Adrenal gland (tissue), 12 donors: ENCODE measurements around the gene MAP2K7. TPM values are rescaled to one million over a fixed set of nuclear protein-coding genes. Genes with fewer than 3 reads are reported as not detected.
"Not testable (repeated sequence)": the region's sequence is repeated elsewhere in the genome, so short reads cannot be mapped to it uniquely, and the experiment has no call there.

Source experiments
- DNase-seq, 7 donors: peaks; one replicate each; pipeline ENCODE4 v3.0.0-alpha.2; 2019 to 2020
- H3K27ac ChIP-seq, 5 donors: fragments of 200-600 bp; sonication (generic) in 4 of 5; 1 replicate in 3 of 5; 2 replicates in 2 of 5; pipeline versions ENCODE4 v1.5.1 to v1.8.0; 2016 to 2020; ENCODE audit warnings: mild to moderate bottlenecking in 1 of 5
- H3K27me3 ChIP-seq: fragments of 200-600 bp; 2 replicates; pipeline ENCODE4 v1.8.0; 2021
- H3K36me3 ChIP-seq, 2 donors: fragments of 200-600 bp; replicated peaks in 1 of 2; 1 replicate in 1 of 2; 2 replicates in 1 of 2; pipeline versions ENCODE4 v1.5.1 to v1.8.0; 2018 to 2022
- H3K4me1 ChIP-seq, 2 donors: fragments of 200-600 bp; replicated peaks in 1 of 2; 1 replicate in 1 of 2; 2 replicates in 1 of 2; pipeline versions ENCODE4 v1.5.1 to v1.8.0; 2018 to 2021
- H3K4me3 ChIP-seq, 4 donors: fragments of 200-600 bp; sonication (generic) in 3 of 4; one replicate each; pipeline ENCODE4 v1.5.1; 2016 to 2018
- H3K9me3 ChIP-seq, 3 donors: fragments of 200-600 bp; sonication (generic) in 1 of 3; replicated peaks in 1 of 3; 1 replicate in 2 of 3; 2 replicates in 1 of 3; pipeline versions ENCODE4 v1.5.1 to v1.8.0; 2016 to 2021
- POLR2A ChIP-seq, 2 donors: fragments of 450-650 bp; IDR thresholded peaks; one replicate each; pipeline ENCODE4 v1.6.1; 2017; ENCODE audit warnings: antibody characterized with exemption in 2 of 2, mild to moderate bottlenecking in 2 of 2, moderate library complexity in 1 of 2
- WGBS, 4 donors: extraction: QIAGEN DNeasy Blood & Tissue Kit in 2 of 4; methylation state at CpG; one replicate each; pipeline versions ENCODE4 v1.1.5 to v1.1.7; 2013 to 2017; 5-methylcytosine and 5-hydroxymethylcytosine counted together
- intact Hi-C, 2 donors: fragments of 100-400 bp; cut with DNase I; formaldehyde crosslinking; loops; one replicate each; pipeline versions ENCODE4 v1.14.1 to v1.15.0; 2022 to 2023
- polyA plus RNA-seq, 3 donors: library from polyadenylated mRNA; stranded (reverse); fragments of 200-250 nt in 2 of 3; fragments of 350-450 nt in 1 of 3; fragmentation: Illumina TruSeq in 1 of 3; extraction: RNeasy Lipid Tissue Mini Kit (QIAGEN cat#74804) in 1 of 3; gene quantifications; one replicate each; pipeline ENCODE4 v1.2.3, GENCODE V29; 2013 to 2014
- total RNA-seq, 9 donors: library from RNA; depleted of rRNA in 4 of 9; stranded (reverse); fragments of >200 nt in 4 of 9; fragments of 120-200 nt in 1 of 9; fragmentation: NEBNext Ultra II Directional in 1 of 9; extraction: Animal tissue kit (Norgen Biotek cat#: 25700) in 1 of 9; gene quantifications; one replicate each; pipeline versions ENCODE4 v1.1.0 to v1.2.4, GENCODE V29; 2013 to 2023
- TF ChIP-seq, protein P1 (sequence below), 6 experiments: fragments of 450-650 bp in 4 of 6; fragments of 200-600 bp in 2 of 6; sonication (generic) in 1 of 6; IDR thresholded peaks; 1 replicate in 5 of 6; 2 replicates in 1 of 6; pipeline versions ENCODE4 v1.5.1 to v1.8.0; 2016 to 2021; ENCODE audit warnings: antibody characterized with exemption in 6 of 6, mild to moderate bottlenecking in 2 of 6, moderate library complexity in 1 of 6
- donor health status: healthy with polysubstance abuse.
- donor health status: Bipolar disorder and iron deficiency.
- donor health status: DM: yes; HTN: yes; CAD: no.
- donor health status: DM: no; HTN: no; CAD: no.
- donor health status: DM: no; HTN: no; CAD: no.
- donor health status: DM: yes; HTN: yes; CAD: no.

The MAP2K7 gene
- total and polyA plus RNA-seq, 12 donors: 6.8 to 110 (median 20.5) TPM

- H3K27ac ChIP-seq: peak overlapping the region; percentile 75 to 94 (median 84)
Measured at GRCh38 chr19:7928334-7928706, 24.6 kb downstream of the MAP2K7 start.

GRCh38 chr19:7928741-7929701 lies 25.3 kb downstream of the MAP2K7 start:
- H3K9me3 ChIP-seq: no peaks in the 10 kb centered on the region
- H3K27ac ChIP-seq: peak overlapping the region; percentile 80 to 94 (median 87)
- H3K27me3 ChIP-seq: no peaks in the 10 kb centered on the region
- intact Hi-C loops: no loop called here
- TF ChIP-seq POLR2A (IDR thresholded peaks at IDR 0.05): peak in 1 of 2 donors; percentile 72
- TF ChIP-seq, protein P1, sequence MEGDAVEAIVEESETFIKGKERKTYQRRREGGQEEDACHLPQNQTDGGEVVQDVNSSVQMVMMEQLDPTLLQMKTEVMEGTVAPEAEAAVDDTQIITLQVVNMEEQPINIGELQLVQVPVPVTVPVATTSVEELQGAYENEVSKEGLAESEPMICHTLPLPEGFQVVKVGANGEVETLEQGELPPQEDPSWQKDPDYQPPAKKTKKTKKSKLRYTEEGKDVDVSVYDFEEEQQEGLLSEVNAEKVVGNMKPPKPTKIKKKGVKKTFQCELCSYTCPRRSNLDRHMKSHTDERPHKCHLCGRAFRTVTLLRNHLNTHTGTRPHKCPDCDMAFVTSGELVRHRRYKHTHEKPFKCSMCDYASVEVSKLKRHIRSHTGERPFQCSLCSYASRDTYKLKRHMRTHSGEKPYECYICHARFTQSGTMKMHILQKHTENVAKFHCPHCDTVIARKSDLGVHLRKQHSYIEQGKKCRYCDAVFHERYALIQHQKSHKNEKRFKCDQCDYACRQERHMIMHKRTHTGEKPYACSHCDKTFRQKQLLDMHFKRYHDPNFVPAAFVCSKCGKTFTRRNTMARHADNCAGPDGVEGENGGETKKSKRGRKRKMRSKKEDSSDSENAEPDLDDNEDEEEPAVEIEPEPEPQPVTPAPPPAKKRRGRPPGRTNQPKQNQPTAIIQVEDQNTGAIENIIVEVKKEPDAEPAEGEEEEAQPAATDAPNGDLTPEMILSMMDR (IDR thresholded peaks at IDR 0.05): peak in 4 of 6 experiments; percentile 16 to 34 (median 20)
- peaks cover 47 to 54% of the 10 kb centered on the region in 2 donors for H3K4me1 ChIP-seq
- peak; percentile 70 to 87 (median 82) for DNase-seq
- H3K36me3 ChIP-seq: peaks cover 0 to 37% of the 10 kb centered on the region in 2 donors
- 34 to 43% (median 40%) methylated on average over 13 to 24 of the region's 24 CpGs for WGBS, 4 donors
- peak overlapping the region in 1 of 4 donors; percentile 0 for H3K4me3 ChIP-seq

More at GRCh38 chr19:7928334-7928706, 24.6 kb downstream of the MAP2K7 start:
- no peaks in the 10 kb centered on the region for H3K27me3 ChIP-seq
- peaks cover 0 to 30% of the 10 kb centered on the region in 2 donors for H3K36me3 ChIP-seq
- H3K4me3 ChIP-seq: no peak overlapping the region
- TF ChIP-seq POLR2A (IDR thresholded peaks at IDR 0.05): no peak
- TF ChIP-seq, protein P1 (IDR thresholded peaks at IDR 0.05): peak in 2 of 6 experiments; percentile 20 to 30
- intact Hi-C loops: no loop called here
- WGBS, 4 donors: 43 to 62% (median 46%) methylated on average over 9 of the region's 9 CpGs
- peak in 5 of 7 donors; percentile 39 to 70 (median 68) for DNase-seq
- H3K9me3 ChIP-seq: no peaks in the 10 kb centered on the region
- H3K4me1 ChIP-seq: peaks cover 47 to 54% of the 10 kb centered on the region in 2 donors

GRCh38 chr19:7930030-7930429 lies 26.4 kb downstream of the MAP2K7 start:
- H3K36me3 ChIP-seq: peaks cover 0 to 48% of the 10 kb centered on the region in 2 donors
- WGBS, 4 donors: 59 to 76% (median 70%) methylated on average over 7 to 11 of the region's 11 CpGs
- intact Hi-C loops, H3K9me3 ChIP-seq, H3K27me3 ChIP-seq, H3K4me3 ChIP-seq: not testable (repeated sequence)
- DNase-seq: peak in 5 of 7 donors; percentile 49 to 83 (median 73)
- H3K27ac ChIP-seq: peak overlapping the region; percentile 67 to 94 (median 87)
- peaks cover 41 to 47% of the 10 kb centered on the region in 2 donors for H3K4me1 ChIP-seq

DNA sequence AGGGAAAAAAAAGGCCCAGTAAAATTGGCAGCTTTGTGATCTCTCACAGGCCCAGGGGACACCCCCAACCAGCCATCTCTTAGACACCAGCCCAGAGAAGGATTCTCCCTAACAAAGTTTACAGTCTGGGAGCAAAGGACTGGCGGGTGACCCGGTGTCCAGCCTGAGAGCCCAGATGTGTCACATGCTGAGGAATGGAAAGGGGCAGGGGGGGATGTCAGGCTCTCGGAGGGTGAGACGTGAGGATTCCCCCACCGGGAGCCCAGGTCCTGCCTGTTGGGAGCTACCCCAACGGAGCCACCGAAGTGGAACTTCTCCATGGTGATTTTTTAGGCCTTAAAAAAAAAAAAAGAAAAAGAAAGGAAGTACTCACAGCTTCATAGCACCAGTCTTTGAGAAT lies 27.1 kb downstream of the MAP2K7 start:
- Histone ChIP-seq H3K4me3 (no peak overlapping the region), H3K36me3 (peaks cover 0 to 55% of the 10 kb centered on the region in 2 donors), H3K27me3 (no peaks in the 10 kb centered on the region), H3K9me3 (no peaks in the 10 kb centered on the region), H3K27ac (peak overlapping the region in 2 of 5 donors; percentile 84 to 94), H3K4me1 (peaks cover 35 to 39% of the 10 kb centered on the region in 2 donors)
- peak in 2 of 7 donors; percentile 25 to 30 for DNase-seq
- TF ChIP-seq POLR2A (IDR thresholded peaks at IDR 0.05): no peak
- TF ChIP-seq, protein P1 (IDR thresholded peaks at IDR 0.05): no peak
- intact Hi-C loops: no loop called here
- WGBS, 4 donors: 85 to 95% (median 90%) methylated on average over 7 of the region's 7 CpGs
